Common myeloid progenitor, CD34-positive (primary cell): ENCODE measurements around the gene ADGRF4.

Source experiments
- CTCF ChIA-PET: fragments of 350-600 bp; sonication (Branson Sonifier 250); formaldehyde crosslinking; loops from one replicate; lab custom pipeline; 2021; ENCODE audit warnings: antibody characterized with exemption; lab: Charles Lee
- POLR2A ChIA-PET: fragments of 350-600 bp; sonication (Branson Sonifier 250); formaldehyde crosslinking; loops from one replicate; lab custom pipeline; 2021; ENCODE audit warnings: antibody characterized with exemption; lab: Charles Lee
- DNase-seq, 3 donors: peaks; one replicate each; pipeline versions ENCODE4 v3.0.0 to v3.0.0-alpha.2; 2013
- H3K27ac ChIP-seq, 2 experiments: 1 replicate in 1 of 2; 2 replicates in 1 of 2; pipeline ENCODE4 v1.7.0; 2013; ENCODE audit warnings: inconsistent platforms in 2 of 2, low read length in 2 of 2, mild to moderate bottlenecking in 2 of 2, low read depth in 1 of 2, moderate library complexity in 1 of 2; ENCODE audit not compliant: severe bottlenecking in 2 of 2, insufficient read depth in 1 of 2, poor library complexity in 1 of 2
- H3K27me3 ChIP-seq, 5 experiments: replicated peaks in 2 of 5; 1 replicate in 3 of 5; 2 replicates in 2 of 5; pipeline versions ENCODE4 v1.6.1 to v1.7.0; 2013; ENCODE audit warnings: low read length in 4 of 5, mild to moderate bottlenecking in 2 of 5, moderate library complexity in 2 of 5, inconsistent platforms in 1 of 5; ENCODE audit not compliant: insufficient read depth in 5 of 5, control insufficient read depth in 4 of 5
- H3K36me3 ChIP-seq, 4 experiments: 1 replicate in 2 of 4; 2 replicates in 2 of 4; pipeline versions ENCODE4 v1.6.1 to v1.7.0; 2013; ENCODE audit warnings: low read length in 3 of 4, control low read depth in 1 of 4, mild to moderate bottlenecking in 1 of 4; ENCODE audit not compliant: control insufficient read depth in 4 of 4, insufficient read depth in 4 of 4
- H3K4me1 ChIP-seq, 4 experiments: 1 replicate in 3 of 4; 2 replicates in 1 of 4; pipeline versions ENCODE4 v1.6.1 to v1.7.1; 2013; ENCODE audit warnings: low read length in 3 of 4, mild to moderate bottlenecking in 3 of 4, control low read depth in 1 of 4, inconsistent platforms in 1 of 4, moderate library complexity in 1 of 4; ENCODE audit not compliant: control insufficient read depth in 4 of 4, insufficient read depth in 4 of 4; ENCODE audit errors: control extremely low read depth in 1 of 4
- H3K4me3 ChIP-seq, 7 experiments: 1 replicate in 4 of 7; 2 replicates in 3 of 7; pipeline versions ENCODE4 v1.5.1 to v1.7.0; 2013; ENCODE audit warnings: mild to moderate bottlenecking in 7 of 7, low read length in 6 of 7, moderate library complexity in 6 of 7, inconsistent platforms in 2 of 7, low read depth in 2 of 7, control low read depth in 1 of 7; ENCODE audit not compliant: insufficient read depth in 4 of 7, control insufficient read depth in 1 of 7; ENCODE audit errors: extremely low read depth in 1 of 7
- H3K9me3 ChIP-seq, 5 experiments: 1 replicate in 4 of 5; 2 replicates in 1 of 5; pipeline versions ENCODE4 v1.6.1 to v1.7.1; 2013; ENCODE audit warnings: low read length in 4 of 5, mild to moderate bottlenecking in 2 of 5, inconsistent platforms in 1 of 5, low read depth in 1 of 5, moderate library complexity in 1 of 5; ENCODE audit not compliant: control insufficient read depth in 4 of 5, insufficient read depth in 2 of 5; ENCODE audit errors: control extremely low read depth in 1 of 5
- WGBS: methylation state at CpG from one replicate; pipeline ENCODE4 v1.1.5; 2013; ENCODE audit not compliant: insufficient coverage; 5-methylcytosine and 5-hydroxymethylcytosine counted together

Gene ADGRF4

GRCh38 chr6:47716207-47716606 lies 17.8 kb downstream of the ADGRF4 start:
- no CpG with 5 or more reads among the region's 2 CpGs for whole genome bisulfite sequencing
- CTCF ChIA-PET = no interaction called here

GRCh38 chr6:47718571-47718970 lies 20.2 kb downstream of the ADGRF4 start:
- Histone ChIP-seq H3K4me3 (no peak overlapping the region), H3K27me3 (peaks cover 0 to 52% (median 45%) of the 10 kb centered on the region in 5 experiments), H3K4me1 (peaks cover 0 to 12% (median 5%) of the 10 kb centered on the region in 4 experiments), H3K9me3 (peaks cover 0 to 6% (median 2%) of the 10 kb centered on the region in 5 experiments), H3K27ac (no peak overlapping the region), H3K36me3 (no peaks in the 10 kb centered on the region)
- POLR2A ChIA-PET = no interaction called here
- no CpG with 5 or more reads among the region's 1 CpG for WGBS
- no peak for DNase-seq
- CTCF ChIA-PET = no interaction called here

More at GRCh38 chr6:47716207-47716606, 17.8 kb downstream of the ADGRF4 start:
- DNase-seq = no peak
- Histone ChIP-seq H3K4me1 (peaks cover 0 to 2% (median 0%) of the 10 kb centered on the region in 4 experiments), H3K36me3 (no peaks in the 10 kb centered on the region), H3K27me3 (peaks cover 0 to 62% (median 46%) of the 10 kb centered on the region in 5 experiments), H3K4me3 (no peak overlapping the region), H3K9me3 (peaks cover 0 to 6% (median 2%) of the 10 kb centered on the region in 5 experiments), H3K27ac (no peak overlapping the region)
- POLR2A ChIA-PET = no interaction called here

GRCh38 chr6:47721189-47721588 lies 22.8 kb downstream of the ADGRF4 start:
- H3K27me3 ChIP-seq = peaks cover 0 to 69% (median 39%) of the 10 kb centered on the region in 5 experiments
- DNase-seq = no peak
- H3K36me3 ChIP-seq = no peaks in the 10 kb centered on the region
- H3K27ac ChIP-seq = no peak overlapping the region
- no peak overlapping the region for H3K4me3 ChIP-seq
- peaks cover 0 to 11% (median 5%) of the 10 kb centered on the region in 4 experiments for H3K4me1 ChIP-seq
- ChIA-PET CTCF (interaction anchor here (1.8 kb wide), 2 partner anchors 8 to 90 kb away, joined by 4 to 7 read pairs; no protein-coding TSS in a partner anchor), POLR2A (no interaction called here)
- 89% methylated on average over 4 of the region's 4 CpGs for WGBS
- peaks cover 0 to 6% (median 2%) of the 10 kb centered on the region in 5 experiments for H3K9me3 ChIP-seq

- WGBS = no CpG with 5 or more reads among the region's 3 CpGs
- POLR2A ChIA-PET = no interaction called here
- H3K36me3 ChIP-seq = no peaks in the 10 kb centered on the region
- DNase-seq = peak; percentile 44 to 87 (median 79)
- CTCF ChIA-PET = interaction anchor here (1.2 kb wide), 2 partner anchors 11 to 91 kb away, joined by 3 read pairs; no protein-coding TSS in a partner anchor
- peaks cover 0 to 64% (median 36%) of the 10 kb centered on the region in 5 experiments for H3K27me3 ChIP-seq
- H3K9me3 ChIP-seq = peaks cover 0 to 6% (median 2%) of the 10 kb centered on the region in 5 experiments
- H3K27ac ChIP-seq = no peak overlapping the region
- peaks cover 0 to 11% (median 5%) of the 10 kb centered on the region in 4 experiments for H3K4me1 ChIP-seq
- H3K4me3 ChIP-seq = no peak overlapping the region
Observed at GRCh38 chr6:47722194-47722593, 23.8 kb downstream of the ADGRF4 start.

- ChIA-PET CTCF (interaction anchor here (1.4 to 2.3 kb wide), 2 partner anchors 10 to 64 kb away, joined by 3 to 20 read pairs; no protein-coding TSS in a partner anchor), POLR2A (no interaction called here)
- no peaks in the 10 kb centered on the region for H3K36me3 ChIP-seq
Observed at GRCh38 chr6:47724300-47724699, 25.9 kb downstream of the ADGRF4 start.

DNA sequence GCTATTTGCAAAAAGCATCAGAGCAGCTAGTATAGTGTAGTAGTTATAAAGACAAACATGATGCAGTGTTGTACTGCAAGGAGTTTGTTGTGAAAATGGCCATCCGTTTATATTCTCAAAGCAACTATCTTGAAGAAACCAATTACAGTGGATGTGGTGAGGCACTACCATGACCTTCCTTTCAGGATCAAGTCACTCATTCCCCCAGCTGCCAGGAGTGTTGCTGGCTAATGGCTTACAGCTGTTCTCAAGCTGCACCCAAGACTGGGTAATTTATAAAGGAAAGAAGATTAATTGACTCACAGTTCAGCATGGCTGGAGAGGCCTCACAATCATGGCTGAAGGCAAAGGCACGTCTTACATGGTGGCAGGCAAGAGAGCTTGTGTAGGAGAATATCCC lies 29.0 kb downstream of the ADGRF4 start:
- CTCF ChIA-PET = interaction anchor here (0.7 to 1.2 kb wide), 2 partner anchors 10 to 97 kb away, joined by 3 to 5 read pairs; no protein-coding TSS in a partner anchor
- Histone ChIP-seq H3K4me1 (peaks cover 0 to 6% (median 3%) of the 10 kb centered on the region in 4 experiments), H3K4me3 (no peak overlapping the region), H3K27ac (no peak overlapping the region), H3K27me3 (peaks cover 0 to 52% (median 17%) of the 10 kb centered on the region in 5 experiments), H3K9me3 (no peaks in the 10 kb centered on the region), H3K36me3 (no peaks in the 10 kb centered on the region)
- no peak for DNase-seq
- POLR2A ChIA-PET = no interaction called here
- WGBS = 40% methylated on average over 1 of the region's 2 CpGs

More at GRCh38 chr6:47724300-47724699, 25.9 kb downstream of the ADGRF4 start:
- H3K4me3 ChIP-seq = no peak overlapping the region
- peaks cover 0 to 11% (median 5%) of the 10 kb centered on the region in 4 experiments for H3K4me1 ChIP-seq
- H3K27ac ChIP-seq = no peak overlapping the region
- H3K9me3 ChIP-seq = peaks cover 0 to 3% (median 0%) of the 10 kb centered on the region in 5 experiments
- DNase-seq = no peak
- peaks cover 0 to 65% (median 29%) of the 10 kb centered on the region in 5 experiments for H3K27me3 ChIP-seq
- WGBS = 100% methylated on average over 2 of the region's 2 CpGs

DNA sequence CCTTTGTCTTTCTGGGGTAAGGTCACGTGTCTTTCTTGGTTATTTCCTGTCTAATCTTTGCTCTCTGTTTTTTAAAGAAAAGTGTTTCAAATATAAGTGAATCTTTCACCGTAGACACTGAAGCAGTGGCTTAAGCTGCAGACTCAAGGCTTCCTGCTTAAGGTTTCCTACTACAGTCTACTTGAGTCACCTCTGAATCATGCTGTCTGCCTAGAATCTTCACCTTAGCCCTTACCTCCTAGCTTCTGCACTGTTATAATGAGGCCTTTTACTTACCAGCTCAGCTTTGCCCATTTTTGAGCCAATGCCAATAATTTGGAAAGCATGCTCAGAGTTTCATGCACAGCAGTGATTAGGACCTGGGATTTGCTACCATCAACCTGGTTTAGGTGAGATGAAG lies 30.6 kb downstream of the ADGRF4 start:
- ChIA-PET POLR2A (no interaction called here), CTCF (interaction anchor here (1.0 to 2.7 kb wide), 5 partner anchors 9 to 97 kb away, joined by 3 to 10 read pairs (median 4); no protein-coding TSS in a partner anchor)
- WGBS = no CpG with 5 or more reads among the region's 2 CpGs
- Histone ChIP-seq H3K27me3 (peaks cover 0 to 54% (median 17%) of the 10 kb centered on the region in 5 experiments), H3K4me1 (no peaks in the 10 kb centered on the region), H3K36me3 (no peaks in the 10 kb centered on the region), H3K9me3 (no peaks in the 10 kb centered on the region), H3K4me3 (no peak overlapping the region), H3K27ac (no peak overlapping the region)
- DNase-seq = no peak
